ENCODE data around the gene MTHFR. TPM values are rescaled to one million over a fixed set of nuclear protein-coding genes. Genes with fewer than 3 reads are reported as not detected.

MTHFR gene
- total RNA-seq, 1 donor from 2014 or later: 45.4 TPM

- ATAC-seq (no peak), DNase-seq (no peak)
- no peaks in the 10 kb centered on the region for H3K9me3 ChIP-seq
- no peaks in the 10 kb centered on the region for H3K4me1 ChIP-seq
- intact Hi-C loops (cut with DNase I): no loop called here
- no peaks in the 10 kb centered on the region for H3K27me3 ChIP-seq
- TF ChIP-seq CTCF (IDR thresholded peaks at IDR 0.05): no peak
- H3K27ac ChIP-seq: no peak overlapping the region
- no peak overlapping the region for H3K4me3 ChIP-seq
- H3K36me3 ChIP-seq: peaks cover 32% of the 10 kb centered on the region
Measured at GRCh38 chr1:11752359-11753088, 53.2 kb downstream of the MTHFR start.

- H3K4me1 ChIP-seq: no peaks in the 10 kb centered on the region
- H3K36me3 ChIP-seq: peaks cover 46% of the 10 kb centered on the region
- intact Hi-C loops (cut with DNase I): no loop called here
- ATAC-seq (no peak), DNase-seq (no peak)
- H3K27me3 ChIP-seq: no peaks in the 10 kb centered on the region
- no peak overlapping the region for H3K4me3 ChIP-seq
- no peak overlapping the region for H3K27ac ChIP-seq
- H3K9me3 ChIP-seq: no peaks in the 10 kb centered on the region
- TF ChIP-seq CTCF (IDR thresholded peaks at IDR 0.05): no peak
Measured at GRCh38 chr1:11751087-11751486, 54.7 kb downstream of the MTHFR start.

GRCh38 chr1:11749996-11750395, 55.8 kb downstream of the MTHFR start:
- DNase-seq: no peak
- Histone ChIP-seq H3K4me3 (no peak overlapping the region), H3K4me1 (no peaks in the 10 kb centered on the region), H3K9me3 (no peaks in the 10 kb centered on the region), H3K36me3 (peaks cover 53% of the 10 kb centered on the region), H3K27ac (no peak overlapping the region), H3K27me3 (no peaks in the 10 kb centered on the region)
- intact Hi-C loops (cut with DNase I): no loop called here
- ATAC-seq: no peak
- no peak for TF ChIP-seq CTCF (IDR thresholded peaks at IDR 0.05)

- no peaks in the 10 kb centered on the region for H3K9me3 ChIP-seq
- no peaks in the 10 kb centered on the region for H3K27me3 ChIP-seq
- ATAC-seq (peak; percentile 86), DNase-seq (peak; percentile 77)
- no peak overlapping the region for H3K4me3 ChIP-seq
- H3K27ac ChIP-seq: no peak overlapping the region
- intact Hi-C loops (cut with DNase I): no loop called here
- TF ChIP-seq CTCF (IDR thresholded peaks at IDR 0.05): peak; percentile 66
- peaks cover 53% of the 10 kb centered on the region for H3K36me3 ChIP-seq
- H3K4me1 ChIP-seq: no peaks in the 10 kb centered on the region
Measured at GRCh38 chr1:11749203-11749689, 56.5 kb downstream of the MTHFR start.

- no peak for DNase-seq
- no peaks in the 10 kb centered on the region for H3K4me1 ChIP-seq
- H3K9me3 ChIP-seq: no peaks in the 10 kb centered on the region
- H3K36me3 ChIP-seq: peaks cover 53% of the 10 kb centered on the region
- H3K27ac ChIP-seq: no peak overlapping the region
- H3K4me3 ChIP-seq: no peak overlapping the region
- no peaks in the 10 kb centered on the region for H3K27me3 ChIP-seq
- intact Hi-C loops (cut with DNase I): no loop called here
- no peak for ATAC-seq
- no peak for TF ChIP-seq CTCF (IDR thresholded peaks at IDR 0.05)
Measured at GRCh38 chr1:11748294-11749202, 57.2 kb downstream of the MTHFR start.
